H1 (cell line): Measurements from ENCODE around the gene TMEM237. TPM values are rescaled to one million over a fixed set of nuclear protein-coding genes. Genes with fewer than 3 reads are reported as not detected.

Experiments used
- CTCF ChIA-PET: fragments of 300-600 bp; sonication (Branson Sonifier 250); formaldehyde crosslinking; loops from one replicate; lab custom pipeline; 2021; ENCODE audit not compliant: partially characterized antibody; lab: Charles Lee
- POLR2A ChIA-PET: fragments of 300-600 bp; sonication (Branson Sonifier 250); formaldehyde crosslinking; loops from one replicate; lab custom pipeline; 2021; ENCODE audit warnings: inconsistent platforms; ENCODE audit not compliant: partially characterized antibody; lab: Charles Lee
- DNase-seq, 2 experiments: peaks; one replicate each; pipeline versions ENCODE4 v3.0.0 to v3.0.0-alpha.2; 2010 to 2022; ENCODE audit warnings: low spot score in 2 of 2, low read depth in 1 of 2, mixed read lengths in 1 of 2
- FAIRE-seq: peaks from 2 replicates; lab custom pipeline; 2011; peaks lifted over from hg19 to GRCh38; lab: Jason Lieb, UNC
- H2AFZ ChIP-seq: 2 replicates; pipeline ENCODE4 v1.8.1; 2012; ENCODE audit warnings: low read length, inconsistent platforms
- H2AK5ac ChIP-seq: 2 replicates; pipeline ENCODE4 v1.6.1; 2013; ENCODE audit warnings: low read depth, low read length
- H2BK120ac ChIP-seq: replicated peaks from 2 replicates; pipeline ENCODE3; 2013; ENCODE audit warnings: low read depth, low read length, inconsistent platforms
- H2BK12ac ChIP-seq: 2 replicates; pipeline ENCODE4 v1.6.1; 2013; ENCODE audit warnings: low read depth, low read length
- H2BK15ac ChIP-seq: 2 replicates; pipeline ENCODE4 v1.6.1; 2013; ENCODE audit warnings: low read length
- H2BK20ac ChIP-seq: 2 replicates; pipeline ENCODE4 v1.6.1; 2013; ENCODE audit warnings: low read length
- H2BK5ac ChIP-seq: 2 replicates; pipeline ENCODE4 v1.6.1; 2013; ENCODE audit warnings: low read depth, low read length
- H3K14ac ChIP-seq: 2 replicates; pipeline ENCODE4 v1.6.1; 2013; ENCODE audit warnings: inconsistent platforms; ENCODE audit not compliant: insufficient read length
- H3K18ac ChIP-seq: 2 replicates; pipeline ENCODE4 v1.6.1; 2013; ENCODE audit warnings: low read length; ENCODE audit errors: extremely low read depth
- H3K23ac ChIP-seq: 2 replicates; pipeline ENCODE4 v1.6.1; 2013; ENCODE audit warnings: inconsistent platforms; ENCODE audit not compliant: insufficient read length
- H3K23me2 ChIP-seq: 2 replicates; pipeline ENCODE4 v1.6.1; 2013; ENCODE audit warnings: low read depth, low read length
- H3K27ac ChIP-seq: 2 replicates; pipeline ENCODE4 v1.6.1; 2011; ENCODE audit warnings: low read depth, low read length, inconsistent platforms
- H3K27me3 ChIP-seq, 4 experiments: replicated peaks in 1 of 4; 1 replicate in 1 of 4; 2 replicates in 3 of 4; pipeline versions ENCODE4 v1.6.1 to v1.8.1; 2011 to 2013; ENCODE audit warnings: low read length in 3 of 4, mild to moderate bottlenecking in 3 of 4, inconsistent platforms in 2 of 4, mixed read lengths in 2 of 4, moderate library complexity in 1 of 4; ENCODE audit not compliant: control insufficient read depth in 3 of 4, insufficient read depth in 3 of 4; ENCODE audit errors: extremely low read depth in 1 of 4
- H3K36me3 ChIP-seq, 4 experiments: 2 replicates each; pipeline versions ENCODE4 v1.6.1 to v1.8.1; 2011 to 2013; ENCODE audit warnings: mild to moderate bottlenecking in 4 of 4, low read length in 3 of 4, moderate library complexity in 2 of 4, control low read depth in 1 of 4, inconsistent platforms in 1 of 4; ENCODE audit not compliant: insufficient read depth in 4 of 4, control insufficient read depth in 2 of 4
- H3K4ac ChIP-seq: replicated peaks from 2 replicates; pipeline ENCODE3; 2013; ENCODE audit warnings: low read length, low read depth, mixed read lengths, inconsistent platforms; ENCODE audit not compliant: insufficient read length
- H3K4me1 ChIP-seq, 4 experiments: replicated peaks in 1 of 4; 1 replicate in 1 of 4; 2 replicates in 3 of 4; pipeline versions ENCODE4 v1.6.1 to v1.8.1; 2011 to 2013; ENCODE audit warnings: low read length in 3 of 4, inconsistent platforms in 2 of 4, mixed read lengths in 1 of 4; ENCODE audit not compliant: insufficient read depth in 4 of 4, control insufficient read depth in 3 of 4
- H3K4me2 ChIP-seq, 2 experiments: 2 replicates each; pipeline versions ENCODE4 v1.6.1 to v1.8.1; 2011 to 2013; ENCODE audit warnings: low read depth in 2 of 2, low read length in 2 of 2, control low read depth in 1 of 2, inconsistent platforms in 1 of 2, mild to moderate bottlenecking in 1 of 2; ENCODE audit not compliant: insufficient read depth in 1 of 2
- H3K4me3 ChIP-seq, 4 experiments: fragments of 200-600, 300-600 bp in 1 of 4; sonication (generic), shearing (Covaris generic), sonication (Bioruptor Twin) in 1 of 4; 2 replicates each; pipeline versions ENCODE4 v1.5.1 to v1.8.1; 2011 to 2016; ENCODE audit warnings: low read length in 4 of 4, low read depth in 3 of 4, control low read depth in 2 of 4, inconsistent platforms in 2 of 4, mild to moderate bottlenecking in 2 of 4, mixed read lengths in 1 of 4, moderate library complexity in 1 of 4; ENCODE audit not compliant: insufficient read depth in 2 of 4; ENCODE audit errors: extremely low read depth in 1 of 4
- H3K56ac ChIP-seq: replicated peaks from 2 replicates; pipeline ENCODE3; 2013; ENCODE audit warnings: low read depth, mild to moderate bottlenecking, mixed read lengths, low read length, inconsistent platforms; ENCODE audit not compliant: insufficient read length
- H3K79me1 ChIP-seq: 2 replicates; pipeline ENCODE4 v1.6.1; 2013; ENCODE audit warnings: low read depth, low read length, control low read depth
- H3K79me2 ChIP-seq, 2 experiments: 2 replicates each; pipeline versions ENCODE4 v1.6.1 to v1.8.1; 2012 to 2013; ENCODE audit warnings: low read length in 2 of 2, mild to moderate bottlenecking in 2 of 2, inconsistent platforms in 1 of 2; ENCODE audit not compliant: insufficient read depth in 2 of 2, control insufficient read depth in 1 of 2
- H3K9ac ChIP-seq, 4 experiments: replicated peaks in 1 of 4; 1 replicate in 1 of 4; 2 replicates in 3 of 4; pipeline versions ENCODE4 v1.6.1 to v1.8.1; 2011 to 2013; ENCODE audit warnings: low read depth in 3 of 4, low read length in 3 of 4, control low read depth in 2 of 4, mild to moderate bottlenecking in 2 of 4, moderate library complexity in 2 of 4, inconsistent platforms in 1 of 4; ENCODE audit errors: extremely low read depth in 1 of 4
- H3K9me3 ChIP-seq, 2 experiments: 2 replicates each; pipeline versions ENCODE4 v1.6.1 to v1.8.1; 2012 to 2013; ENCODE audit warnings: mild to moderate bottlenecking in 2 of 2, moderate library complexity in 2 of 2, control low read depth in 1 of 2, inconsistent platforms in 1 of 2, low read depth in 1 of 2, low read length in 1 of 2, mixed read lengths in 1 of 2; ENCODE audit not compliant: insufficient read depth in 2 of 2
- H4K20me1 ChIP-seq, 2 experiments: replicated peaks in 1 of 2; 2 replicates each; pipeline versions ENCODE3 to v1.8.1; 2011 to 2013; ENCODE audit warnings: inconsistent platforms in 2 of 2, low read length in 2 of 2, mild to moderate bottlenecking in 1 of 2; ENCODE audit not compliant: insufficient read depth in 2 of 2, control insufficient read depth in 1 of 2
- H4K5ac ChIP-seq: 2 replicates; pipeline ENCODE4 v1.6.1; 2013; ENCODE audit warnings: low read length, low read depth, mixed read lengths, inconsistent platforms; ENCODE audit not compliant: insufficient read length
- H4K8ac ChIP-seq: 2 replicates; pipeline ENCODE4 v1.8.0; 2013; ENCODE audit warnings: mild to moderate bottlenecking, moderate library complexity, low read length, inconsistent platforms; ENCODE audit not compliant: insufficient read depth; ENCODE audit errors: extremely low read depth
- H4K91ac ChIP-seq: replicated peaks from 2 replicates; pipeline ENCODE3; 2013; ENCODE audit warnings: low read length, mixed read lengths, inconsistent platforms; ENCODE audit not compliant: insufficient read length
- JUN ChIP-seq: IDR thresholded peaks from 2 replicates; pipeline ENCODE4 v1.6.1; 2011; ENCODE audit warnings: low read depth, mild to moderate bottlenecking, improper control_type of control experiment, low read length
- KDM4A ChIP-seq: IDR thresholded peaks from one replicate; pipeline ENCODE4 v1.7.1; 2012; ENCODE audit warnings: low read depth, mild to moderate bottlenecking, moderate library complexity, low read length, inconsistent platforms; ENCODE audit not compliant: severe bottlenecking
- RBBP5 ChIP-seq: IDR thresholded peaks from 2 replicates; pipeline ENCODE4 v1.7.1; 2012; ENCODE audit warnings: low read depth, mild to moderate bottlenecking, inconsistent platforms, low read length, moderate library complexity, borderline replicate concordance
- RFX5 ChIP-seq: IDR thresholded peaks from 2 replicates; pipeline ENCODE4 v1.6.1; 2011; ENCODE audit warnings: low read depth, low read length, improper control_type of control experiment, borderline replicate concordance
- RXRA ChIP-seq: IDR thresholded peaks from 2 replicates; pipeline ENCODE4 v1.6.1; 2011; ENCODE audit warnings: low read depth, mild to moderate bottlenecking, low read length, moderate library complexity; ENCODE audit not compliant: insufficient read depth
- SP2 ChIP-seq: IDR thresholded peaks from 2 replicates; pipeline ENCODE4 v1.6.1; 2012; ENCODE audit warnings: mild to moderate bottlenecking, low read length, inconsistent platforms
- SRF ChIP-seq: IDR thresholded peaks from 2 replicates; pipeline ENCODE4 v1.6.1; 2011; ENCODE audit warnings: mild to moderate bottlenecking, low read depth, low read length, moderate library complexity
- YY1 ChIP-seq: IDR thresholded peaks from 2 replicates; pipeline ENCODE4 v1.6.1; 2011; ENCODE audit warnings: low read depth, mild to moderate bottlenecking, low read length
- WGBS, 2 experiments: shearing (Covaris generic) in 1 of 2; methylation state at CpG; one replicate each; pipeline versions ENCODE4 v1.1.6 to v1.1.7; 2013 to 2015; ENCODE audit warnings: low lambda C conversion rate in 2 of 2, mixed read lengths in 2 of 2, inconsistent platforms in 1 of 2, low coverage in 1 of 2, missing lambda C conversion rate in 1 of 2; ENCODE audit not compliant: insufficient replicate concordance in 2 of 2, insufficient coverage in 1 of 2, insufficient read length in 1 of 2; ENCODE audit errors: extremely low coverage in 1 of 2, missing lambda C conversion rate in 1 of 2; 5-methylcytosine and 5-hydroxymethylcytosine counted together
- polyA plus RNA-seq, 7 experiments: library from polyadenylated mRNA; depleted of rRNA in 3 of 7; stranded (reverse) in 5 of 7; unstranded in 2 of 7; fragments of >200 nt in 5 of 7; fragments of 200-250 nt in 2 of 7; gene quantifications; 1 replicate in 5 of 7; 2 replicates in 1 of 7; 4 replicates in 1 of 7; pipeline versions ENCODE4 v1.2.1 to v1.2.3, GENCODE V29; 2011 to 2013; ENCODE audit warnings: missing spikeins in 2 of 7, mixed read lengths in 2 of 7
- total RNA-seq: library from RNA; stranded (reverse); fragmentation: NEBNext Ultra II Directional; extraction: Animal tissue kit (Norgen Biotek cat#: 25700); gene quantifications from 2 replicates; pipeline ENCODE4 v1.2.1, GENCODE V29; 2021
- TF ChIP-seq, protein P1 (sequence below): IDR thresholded peaks from 2 replicates; pipeline ENCODE4 v1.6.1; 2011; ENCODE audit warnings: low read length, improper control_type of control experiment

TMEM237 gene
- total and polyA plus RNA-seq, 2 of the 8 experiments (the other 6 are each of a cell fraction or from before 2014, with no cell fraction given): 26.1 to 41.0 TPM

DNA sequence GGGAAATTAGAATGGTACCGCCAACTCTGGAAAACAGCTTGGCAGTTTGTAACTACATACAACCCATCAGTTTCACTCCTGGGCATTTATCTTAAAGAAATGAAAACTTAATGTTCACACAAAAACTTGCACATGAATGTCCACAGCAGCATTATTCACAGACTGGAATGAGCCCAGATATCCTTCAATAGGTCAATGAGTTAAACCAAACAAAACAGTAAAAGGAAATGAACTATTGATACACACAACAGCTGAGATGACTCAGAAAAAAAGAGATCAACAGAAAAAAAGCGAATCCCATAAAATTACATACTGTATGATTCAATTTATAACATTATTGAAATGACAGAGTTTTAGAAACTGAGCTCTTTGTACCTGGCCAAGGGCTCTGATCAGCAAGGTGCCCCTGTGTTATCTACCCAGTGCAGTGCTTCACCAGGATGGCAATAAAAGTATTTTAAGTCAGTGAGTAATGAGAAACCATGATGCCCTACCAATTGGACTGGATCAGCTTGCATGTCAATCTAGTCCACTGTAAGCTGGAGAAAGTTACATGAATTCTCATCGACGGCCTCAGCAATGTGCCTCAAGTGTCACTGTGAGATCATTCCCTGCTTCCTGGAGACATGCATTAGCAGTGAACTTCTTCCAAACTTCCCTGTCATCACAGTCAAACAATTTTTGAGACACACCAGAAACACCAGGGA, 21.9 kb downstream of the TMEM237 start:
- TF ChIP-seq RXRA (no peak), JUN (no peak), SRF (no peak), YY1 (no peak), RBBP5 (no peak), KDM4A (no peak), RFX5 (no peak), SP2 (no peak)
- TF ChIP-seq, protein P1, sequence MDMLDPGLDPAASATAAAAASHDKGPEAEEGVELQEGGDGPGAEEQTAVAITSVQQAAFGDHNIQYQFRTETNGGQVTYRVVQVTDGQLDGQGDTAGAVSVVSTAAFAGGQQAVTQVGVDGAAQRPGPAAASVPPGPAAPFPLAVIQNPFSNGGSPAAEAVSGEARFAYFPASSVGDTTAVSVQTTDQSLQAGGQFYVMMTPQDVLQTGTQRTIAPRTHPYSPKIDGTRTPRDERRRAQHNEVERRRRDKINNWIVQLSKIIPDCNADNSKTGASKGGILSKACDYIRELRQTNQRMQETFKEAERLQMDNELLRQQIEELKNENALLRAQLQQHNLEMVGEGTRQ: no peak
- Histone ChIP-seq H3K4me1 (no peaks in the 10 kb centered on the region), H4K8ac (no peak overlapping the region), H2AK5ac (no peak overlapping the region), H3K4ac (no peak overlapping the region), H3K79me2 (no peaks in the 10 kb centered on the region), H4K91ac (no peak overlapping the region), H3K23ac (no peak overlapping the region), H3K79me1 (no peaks in the 10 kb centered on the region), H3K56ac (no peak overlapping the region), H3K9ac (no peak overlapping the region), H3K4me3 (no peak overlapping the region), H2BK120ac (no peak overlapping the region), H3K27me3 (no peaks in the 10 kb centered on the region), H3K27ac (no peak overlapping the region), H3K9me3 (no peaks in the 10 kb centered on the region), H4K20me1 (no peaks in the 10 kb centered on the region), H2BK20ac (no peak overlapping the region), H2BK5ac (no peak overlapping the region), H2AFZ (no peak overlapping the region), H4K5ac (no peak overlapping the region), H3K36me3 (peaks cover 3 to 35% (median 10%) of the 10 kb centered on the region in 4 experiments; a peak in 7 of 8 replicates), H3K4me2 (no peak overlapping the region), H3K23me2 (no peaks in the 10 kb centered on the region; the same call in 1 of the 2 replicates), H2BK12ac (no peak overlapping the region), H3K18ac (no peak overlapping the region), H2BK15ac (no peak overlapping the region), H3K14ac (no peak overlapping the region)
- CTCF ChIA-PET: interaction anchor here (0.6 to 1.7 kb wide), 2 partner anchors 11 to 23 kb away, joined by 4 to 5 read pairs; no protein-coding TSS in a partner anchor
- 95% methylated on average over 4 of the region's 4 CpGs; no CpG with 5 or more reads in 1 of the 2 experiments for WGBS, 2 experiments
- FAIRE-seq (no peak), DNase-seq (no peak)
- POLR2A ChIA-PET: no interaction called here
